ENCODE results near the gene TAF13.
A peak's percentile ranks its signal among the peaks of the same experiment; 100 is the strongest.

TAF13 gene
- 16.7 to 33.7 (median 28.3) reads per million in 3 donors for total RNA-seq

GRCh38 chr1:109075531-109076490, at the start of gene TAF13:
Gene TAF13 (minus strand): TSS chr1:109076003. CDS start chr1:109075947, 56 bp downstream.
- no peaks in the 10 kb centered on the region for H3K36me3 ChIP-seq (ENCODE audit: control insufficient read depth, insufficient read depth, low read length)
- no peaks in the 10 kb centered on the region for H3K9me3 ChIP-seq (ENCODE audit: control insufficient read depth, low read length)
- H3K27me3 ChIP-seq (replicated peaks; ENCODE audit: control insufficient read depth, insufficient read depth, low read length, poor library complexity, severe bottlenecking) = no peaks in the 10 kb centered on the region
- peak within 1 kb of the TSS; percentile 73 for H3K4me3 ChIP-seq (ENCODE audit: insufficient read depth, low read depth, low read length, poor library complexity, severe bottlenecking)
- H3K27ac ChIP-seq (ENCODE audit: insufficient read depth, low read length, poor library complexity, severe bottlenecking) = peak within 1 kb of the TSS; percentile 89
- peak; percentile 75 to 83 (median 76) for DNase-seq
- peaks cover 6% of the 10 kb centered on the region for H3K4me1 ChIP-seq (ENCODE audit: control insufficient read depth, insufficient read depth, low read length, poor library complexity, severe bottlenecking)

GRCh38 chr1:109120356-109120755, 44.6 kb upstream of the TAF13 start:
- DNase-seq = no peak
- H3K36me3 ChIP-seq (ENCODE audit: control insufficient read depth, insufficient read depth, low read length) = no peaks in the 10 kb centered on the region

GRCh38 chr1:109118089-109118488, 42.3 kb upstream of the TAF13 start:
- no peaks in the 10 kb centered on the region for H3K36me3 ChIP-seq (ENCODE audit: control insufficient read depth, insufficient read depth, low read length)
- H3K4me3 ChIP-seq (ENCODE audit: insufficient read depth, low read depth, low read length, poor library complexity, severe bottlenecking) = no peak overlapping the region
- peaks cover 16% of the 10 kb centered on the region for H3K4me1 ChIP-seq (ENCODE audit: control insufficient read depth, insufficient read depth, low read length, poor library complexity, severe bottlenecking)
- no peak overlapping the region for H3K27ac ChIP-seq (ENCODE audit: insufficient read depth, low read length, poor library complexity, severe bottlenecking)
- H3K27me3 ChIP-seq (replicated peaks; ENCODE audit: control insufficient read depth, insufficient read depth, low read length, poor library complexity, severe bottlenecking) = no peaks in the 10 kb centered on the region
- DNase-seq = no peak
- no peaks in the 10 kb centered on the region for H3K9me3 ChIP-seq (ENCODE audit: control insufficient read depth, low read length)

More at GRCh38 chr1:109120356-109120755, 44.6 kb upstream of the TAF13 start:
- Histone ChIP-seq H3K4me3 (ENCODE audit: insufficient read depth, low read depth, low read length, poor library complexity, severe bottlenecking) (no peak overlapping the region), H3K9me3 (ENCODE audit: control insufficient read depth, low read length) (no peaks in the 10 kb centered on the region), H3K27me3 (replicated peaks; ENCODE audit: control insufficient read depth, insufficient read depth, low read length, poor library complexity, severe bottlenecking) (no peaks in the 10 kb centered on the region), H3K27ac (ENCODE audit: insufficient read depth, low read length, poor library complexity, severe bottlenecking) (no peak overlapping the region), H3K4me1 (ENCODE audit: control insufficient read depth, insufficient read depth, low read length, poor library complexity, severe bottlenecking) (no peaks in the 10 kb centered on the region)

- no peak for DNase-seq
- no peaks in the 10 kb centered on the region for H3K27me3 ChIP-seq (replicated peaks; ENCODE audit: control insufficient read depth, insufficient read depth, low read length, poor library complexity, severe bottlenecking)
- no peak overlapping the region for H3K27ac ChIP-seq (ENCODE audit: insufficient read depth, low read length, poor library complexity, severe bottlenecking)
- H3K9me3 ChIP-seq (ENCODE audit: control insufficient read depth, low read length) = no peaks in the 10 kb centered on the region
- H3K4me1 ChIP-seq (ENCODE audit: control insufficient read depth, insufficient read depth, low read length, poor library complexity, severe bottlenecking) = peaks cover 25% of the 10 kb centered on the region
- no peaks in the 10 kb centered on the region for H3K36me3 ChIP-seq (ENCODE audit: control insufficient read depth, insufficient read depth, low read length)
- H3K4me3 ChIP-seq (ENCODE audit: insufficient read depth, low read depth, low read length, poor library complexity, severe bottlenecking) = no peak overlapping the region
Observed at GRCh38 chr1:109116286-109116685, 40.5 kb upstream of the TAF13 start.

- H3K4me1 ChIP-seq (ENCODE audit: control insufficient read depth, insufficient read depth, low read length, poor library complexity, severe bottlenecking) = peaks cover 25% of the 10 kb centered on the region
- H3K27ac ChIP-seq (ENCODE audit: insufficient read depth, low read length, poor library complexity, severe bottlenecking) = no peak overlapping the region
- H3K27me3 ChIP-seq (replicated peaks; ENCODE audit: control insufficient read depth, insufficient read depth, low read length, poor library complexity, severe bottlenecking) = no peaks in the 10 kb centered on the region
- H3K36me3 ChIP-seq (ENCODE audit: control insufficient read depth, insufficient read depth, low read length) = no peaks in the 10 kb centered on the region
- no peaks in the 10 kb centered on the region for H3K9me3 ChIP-seq (ENCODE audit: control insufficient read depth, low read length)
- no peak for DNase-seq
- H3K4me3 ChIP-seq (ENCODE audit: insufficient read depth, low read depth, low read length, poor library complexity, severe bottlenecking) = no peak overlapping the region
Observed at GRCh38 chr1:109115685-109116084, 39.9 kb upstream of the TAF13 start.

GRCh38 chr1:109114342-109114674, 38.5 kb upstream of the TAF13 start:
- no peaks in the 10 kb centered on the region for H3K9me3 ChIP-seq (ENCODE audit: control insufficient read depth, low read length)
- no peak for DNase-seq
- H3K4me1 ChIP-seq (ENCODE audit: control insufficient read depth, insufficient read depth, low read length, poor library complexity, severe bottlenecking) = peaks cover 25% of the 10 kb centered on the region
- H3K36me3 ChIP-seq (ENCODE audit: control insufficient read depth, insufficient read depth, low read length) = no peaks in the 10 kb centered on the region
- no peak overlapping the region for H3K27ac ChIP-seq (ENCODE audit: insufficient read depth, low read length, poor library complexity, severe bottlenecking)
- H3K4me3 ChIP-seq (ENCODE audit: insufficient read depth, low read depth, low read length, poor library complexity, severe bottlenecking) = peak overlapping the region; percentile 45
- H3K27me3 ChIP-seq (replicated peaks; ENCODE audit: control insufficient read depth, insufficient read depth, low read length, poor library complexity, severe bottlenecking) = no peaks in the 10 kb centered on the region

GRCh38 chr1:109113590-109114341, 38.0 kb upstream of the TAF13 start, which contains the start of gene ELAPOR1:
Gene ELAPOR1 (plus strand): TSS chr1:109114115. CDS start chr1:109114184, 69 bp downstream.
- Histone ChIP-seq H3K27ac (ENCODE audit: insufficient read depth, low read length, poor library complexity, severe bottlenecking) (peak within 1 kb of the TSS; percentile 60), H3K27me3 (replicated peaks; ENCODE audit: control insufficient read depth, insufficient read depth, low read length, poor library complexity, severe bottlenecking) (no peaks in the 10 kb centered on the region), H3K36me3 (ENCODE audit: control insufficient read depth, insufficient read depth, low read length) (no peaks in the 10 kb centered on the region), H3K4me3 (ENCODE audit: insufficient read depth, low read depth, low read length, poor library complexity, severe bottlenecking) (peak within 1 kb of the TSS; percentile 45), H3K4me1 (ENCODE audit: control insufficient read depth, insufficient read depth, low read length, poor library complexity, severe bottlenecking) (peaks cover 25% of the 10 kb centered on the region), H3K9me3 (ENCODE audit: control insufficient read depth, low read length) (no peaks in the 10 kb centered on the region)
- peak; percentile 90 to 91 (median 91) for DNase-seq

GRCh38 chr1:109112652-109113285, 37.0 kb upstream of the TAF13 start:
- Histone ChIP-seq H3K27me3 (replicated peaks; ENCODE audit: control insufficient read depth, insufficient read depth, low read length, poor library complexity, severe bottlenecking) (no peaks in the 10 kb centered on the region), H3K4me1 (ENCODE audit: control insufficient read depth, insufficient read depth, low read length, poor library complexity, severe bottlenecking) (peaks cover 25% of the 10 kb centered on the region), H3K9me3 (ENCODE audit: control insufficient read depth, low read length) (no peaks in the 10 kb centered on the region), H3K36me3 (ENCODE audit: control insufficient read depth, insufficient read depth, low read length) (no peaks in the 10 kb centered on the region), H3K27ac (ENCODE audit: insufficient read depth, low read length, poor library complexity, severe bottlenecking) (peak overlapping the region; percentile 60), H3K4me3 (ENCODE audit: insufficient read depth, low read depth, low read length, poor library complexity, severe bottlenecking) (peak overlapping the region; percentile 45)
- peak; percentile 77 to 86 (median 81) for DNase-seq

- DNase-seq = no peak
- Histone ChIP-seq H3K4me1 (ENCODE audit: control insufficient read depth, insufficient read depth, low read length, poor library complexity, severe bottlenecking) (peaks cover 25% of the 10 kb centered on the region), H3K36me3 (ENCODE audit: control insufficient read depth, insufficient read depth, low read length) (no peaks in the 10 kb centered on the region), H3K4me3 (ENCODE audit: insufficient read depth, low read depth, low read length, poor library complexity, severe bottlenecking) (no peak overlapping the region), H3K27ac (ENCODE audit: insufficient read depth, low read length, poor library complexity, severe bottlenecking) (peak overlapping the region; percentile 56), H3K9me3 (ENCODE audit: control insufficient read depth, low read length) (no peaks in the 10 kb centered on the region), H3K27me3 (replicated peaks; ENCODE audit: control insufficient read depth, insufficient read depth, low read length, poor library complexity, severe bottlenecking) (no peaks in the 10 kb centered on the region)
Observed at GRCh38 chr1:109112056-109112651, 36.4 kb upstream of the TAF13 start.
